HG03565 (cell line): ENCODE measurements around the gene CLIC4.
"Not testable (repeated sequence)": the region's sequence is repeated elsewhere in the genome, so short reads cannot be mapped to it uniquely, and the experiment has no call there.

Source experiments
- ATAC-seq: cut with Tn5 transposase; IDR thresholded peaks from one replicate; pipeline ENCODE4 v1.9.1; 2021; ENCODE audit warnings: mild to moderate bottlenecking, moderate library complexity; ENCODE audit not compliant: unreplicated experiment

CLIC4 gene

DNA sequence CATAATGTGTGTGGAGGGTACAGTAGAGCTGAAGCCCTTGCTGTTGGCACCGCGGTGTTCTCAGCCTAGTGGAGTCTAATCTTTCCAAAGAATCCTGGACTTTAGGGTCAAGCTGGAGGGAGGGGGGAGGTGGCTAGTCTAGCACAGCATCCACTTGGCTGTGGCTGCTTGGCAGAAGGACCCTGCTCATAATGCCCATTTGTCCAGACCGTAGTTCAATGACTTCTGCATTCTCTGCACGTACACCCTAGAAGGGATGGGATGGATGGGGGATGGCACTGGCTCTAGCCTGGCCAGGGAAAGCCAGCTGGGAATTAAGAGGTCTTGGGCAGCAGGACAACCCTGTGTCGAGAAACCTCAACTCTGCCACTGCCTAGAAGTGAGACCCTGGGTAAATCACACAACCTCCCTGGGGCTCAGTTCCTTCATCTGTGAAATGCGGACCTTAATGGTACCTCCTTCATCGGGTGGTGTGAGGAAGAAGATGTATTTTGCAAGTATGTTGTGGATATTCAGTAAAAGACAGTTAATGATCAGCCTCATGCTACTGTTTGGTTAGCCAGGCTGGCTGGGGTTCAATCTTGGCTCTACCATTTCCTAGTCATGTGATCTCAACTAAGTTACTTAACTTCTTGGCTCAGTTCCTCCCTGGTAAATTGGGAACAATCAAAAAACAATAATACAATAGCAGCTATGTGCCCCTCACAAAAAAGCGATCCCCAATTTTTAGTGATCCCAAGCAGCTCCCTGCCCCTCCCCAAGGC, 27.2 kb upstream of the CLIC4 start:
- ATAC-seq, result no peak

DNA sequence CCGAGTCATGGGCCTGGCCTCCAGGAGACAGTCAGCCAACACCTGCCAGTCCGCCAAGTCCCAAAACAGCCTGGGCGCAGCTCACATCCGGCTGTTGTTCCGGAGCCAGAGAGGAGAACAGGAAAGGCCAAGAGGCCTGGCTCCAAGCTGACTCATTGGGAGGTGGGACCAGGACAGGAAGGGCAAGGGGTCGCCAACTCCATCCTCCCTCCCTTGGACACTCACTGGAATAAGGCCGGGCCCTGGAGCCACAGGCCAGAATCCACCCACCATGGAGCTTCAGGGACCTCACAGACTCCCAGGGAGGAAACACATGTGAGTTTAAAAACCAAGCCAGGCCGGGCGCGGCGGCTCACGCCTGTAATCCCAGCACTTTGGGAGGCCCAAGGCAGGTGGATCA, 25.1 kb upstream of the CLIC4 start:
- no peak for ATAC-seq

GRCh38 chr1:24721533-24721932, 23.7 kb upstream of the CLIC4 start:
- ATAC-seq, result no peak

GRCh38 chr1:24722073-24723035, 22.9 kb upstream of the CLIC4 start:
- ATAC-seq, result not testable (repeated sequence)

- ATAC-seq, result no peak
These were observed 20.7 kb upstream of the CLIC4 start for GRCh38 chr1:24724345-24725208.

DNA sequence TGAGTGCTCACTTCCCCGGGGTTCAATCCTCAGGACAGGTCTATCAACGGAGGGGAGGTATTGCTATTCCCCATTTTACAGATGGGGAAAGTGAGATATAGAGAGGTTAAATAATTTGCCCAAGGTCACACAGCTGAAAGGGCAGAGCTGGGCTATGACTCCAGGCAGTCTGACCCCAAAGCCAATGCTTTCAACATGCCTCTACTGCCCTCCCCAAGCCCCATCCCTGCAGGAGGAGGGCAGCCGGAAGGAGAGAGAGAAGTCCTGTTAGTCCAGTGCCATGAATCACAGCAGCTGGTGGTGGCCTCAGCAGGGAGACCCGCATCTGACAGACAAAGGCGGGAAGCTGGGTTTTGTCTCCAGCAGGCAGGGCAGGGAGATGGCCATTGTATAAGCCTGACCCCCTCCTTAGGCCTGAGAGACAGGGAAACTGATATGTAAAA, 20.0 kb upstream of the CLIC4 start:
- ATAC-seq, result no peak

DNA sequence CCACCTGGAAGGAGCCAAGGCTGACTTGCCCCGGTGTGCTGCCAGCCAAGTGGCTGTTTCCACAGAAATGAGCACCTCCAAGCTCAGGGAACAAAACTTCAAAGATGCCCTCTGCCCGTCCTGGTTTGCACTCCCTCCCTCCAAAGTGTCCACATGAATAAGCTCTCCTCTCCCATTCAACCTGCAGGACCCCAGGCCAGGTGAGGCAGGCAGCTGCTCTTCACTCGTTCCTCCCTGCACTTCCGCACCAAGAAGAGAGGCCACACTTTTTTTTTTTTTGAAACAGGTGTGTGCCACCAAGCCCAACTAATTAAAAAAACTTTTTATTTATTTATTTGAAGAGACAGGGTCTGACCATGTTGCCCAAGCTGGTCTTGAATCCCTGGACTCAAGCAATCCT, 18.5 kb upstream of the CLIC4 start:
- no peak for ATAC-seq

- peak; percentile 60 for ATAC-seq
These were observed 17.6 kb upstream of the CLIC4 start for GRCh38 chr1:24727501-24728216.

- no peak for ATAC-seq
These were observed 16.3 kb upstream of the CLIC4 start for GRCh38 chr1:24728982-24729381.

DNA sequence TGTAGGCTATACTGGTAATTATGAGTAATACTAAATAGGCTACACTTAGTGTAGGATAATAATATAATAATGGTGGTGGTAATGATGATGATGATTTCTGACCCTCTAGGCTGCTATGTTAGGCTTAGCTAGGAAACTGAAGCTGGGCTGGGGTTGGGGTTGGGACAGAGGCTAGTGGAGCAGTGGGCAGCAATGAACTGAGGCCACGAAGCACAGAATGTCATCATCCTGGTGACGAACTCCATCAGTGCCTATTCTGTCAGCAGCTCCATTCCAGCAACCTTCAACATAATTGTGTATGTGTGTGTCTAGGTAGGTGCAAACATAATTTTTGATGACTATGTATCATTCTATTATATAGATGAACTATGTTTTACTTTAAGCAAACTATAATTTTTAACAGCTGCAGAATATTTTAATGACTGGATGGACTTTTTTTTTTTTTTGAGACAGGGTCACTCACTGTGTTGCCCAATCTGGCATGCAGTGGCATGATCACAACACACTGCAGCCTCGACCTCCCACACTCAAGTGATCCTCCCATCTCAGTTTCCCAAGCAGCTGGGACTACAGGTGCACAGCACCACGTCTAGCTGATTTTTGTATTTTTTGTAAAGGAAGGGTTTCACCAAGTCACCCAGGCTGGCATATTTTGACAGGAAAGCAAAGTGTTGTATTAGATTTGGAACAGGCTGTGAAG, 12.9 kb upstream of the CLIC4 start:
- ATAC-seq, result no peak

DNA sequence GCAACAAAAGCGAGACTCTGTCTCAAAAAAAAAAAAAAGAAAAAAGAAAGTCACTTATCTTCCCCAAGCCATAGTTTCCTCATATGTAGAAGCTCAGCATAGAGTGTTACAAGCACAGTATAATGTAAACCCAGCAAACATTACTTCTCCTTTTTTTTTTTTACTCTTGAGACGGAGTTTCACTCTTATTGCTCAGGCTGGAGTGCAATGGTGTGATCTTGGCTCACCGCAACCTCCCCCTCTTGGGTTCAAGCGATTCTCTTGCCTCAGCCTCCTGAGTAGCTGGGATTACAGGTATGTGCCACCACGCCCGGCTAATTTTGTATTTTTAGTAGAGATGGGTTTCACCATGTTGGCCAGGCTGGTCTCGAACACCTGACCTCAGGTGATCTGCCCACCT, 11.9 kb upstream of the CLIC4 start:
- ATAC-seq, result peak; percentile 43

- ATAC-seq, result no peak
These were observed 10.1 kb upstream of the CLIC4 start for GRCh38 chr1:24735156-24735508.

GRCh38 chr1:24735509-24736375, 9.5 kb upstream of the CLIC4 start:
- ATAC-seq, result no peak

GRCh38 chr1:24737368-24738117, 7.7 kb upstream of the CLIC4 start:
- no peak for ATAC-seq

DNA sequence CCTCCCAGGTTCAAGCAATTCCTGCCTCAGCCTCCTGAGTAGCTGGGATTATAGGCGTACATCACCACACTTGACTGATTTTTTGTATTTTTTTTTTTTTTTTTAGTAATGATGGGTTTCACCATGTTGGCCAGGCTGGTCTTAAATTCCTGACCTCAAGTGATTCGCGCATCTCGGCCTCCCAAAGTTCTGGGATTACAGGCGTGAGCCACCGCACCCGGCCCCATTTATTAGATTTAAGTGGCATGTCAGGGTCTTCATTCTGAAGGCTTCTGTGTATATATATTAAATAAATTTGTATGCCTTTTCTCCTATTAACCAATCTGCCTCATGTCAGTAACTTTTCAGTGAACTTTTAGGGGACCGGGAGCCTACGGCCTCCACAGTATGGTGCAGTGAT, 6.0 kb upstream of the CLIC4 start:
- ATAC-seq, result no peak

DNA sequence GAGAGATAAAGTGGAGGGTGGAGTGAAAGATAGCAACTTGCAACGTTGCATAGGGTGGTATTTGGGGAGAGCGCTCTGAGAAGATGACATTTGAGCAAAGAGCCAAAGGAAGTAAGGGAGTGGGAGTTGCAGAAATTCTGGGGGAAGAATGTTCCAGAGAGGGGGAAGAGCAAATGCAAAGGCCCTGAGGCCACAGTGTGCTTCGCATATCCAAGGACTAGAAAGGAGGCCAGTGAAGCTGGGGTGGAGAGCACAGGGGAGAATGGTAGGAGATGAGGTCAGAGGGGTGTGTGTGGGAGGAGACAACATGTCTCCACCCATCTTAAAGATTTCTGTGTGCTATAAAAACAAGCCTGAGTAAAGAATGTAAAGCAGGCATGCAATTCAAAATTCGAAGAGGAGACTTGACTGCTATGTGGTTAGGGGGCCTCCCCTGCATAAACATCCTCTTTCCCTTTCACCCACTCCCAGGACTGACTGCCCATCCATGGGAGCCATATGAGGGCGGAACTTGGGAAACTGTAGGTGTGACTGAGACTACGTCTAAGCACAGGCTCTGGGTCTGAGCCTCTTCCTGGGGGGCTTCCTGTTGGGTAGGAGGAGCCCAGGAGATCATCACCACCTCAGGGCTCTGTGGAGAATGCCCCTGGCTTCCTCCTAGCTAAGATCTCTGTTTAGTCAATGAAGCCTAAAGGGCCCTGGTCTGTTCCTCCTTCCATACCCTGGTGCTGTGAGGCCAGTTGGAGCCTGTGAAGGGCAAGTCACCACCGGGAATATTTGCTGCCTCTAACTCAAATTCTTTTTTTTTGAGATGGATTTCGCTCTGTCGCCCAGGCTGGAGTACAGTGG, 2.9 kb upstream of the CLIC4 start:
- ATAC-seq, result no peak
